Upper lobe of left lung (tissue), 6 donors: ENCODE data around the gene TMEM87A. TPM values are rescaled to one million over a fixed set of nuclear protein-coding genes. Genes with fewer than 3 reads are reported as not detected.

ENCODE experiments used
- ATAC-seq, 2 donors: fragments of 200-7000 bp; cut with Tn5 transposase; one replicate each; pipeline ENCODE4 v1.9.1; 2022; ENCODE audit warnings: mild to moderate bottlenecking in 2 of 2, moderate library complexity in 2 of 2; ENCODE audit not compliant: low FRiP score in 2 of 2
- DNase-seq, 2 donors: peaks; one replicate each; pipeline ENCODE4 v3.0.0-alpha.2; 2019 to 2020
- H3K27ac ChIP-seq, 4 donors: fragments of 200-600 bp; sonication (generic); one replicate each; pipeline ENCODE4 v1.5.1; 2016 to 2019
- H3K27me3 ChIP-seq, 4 donors: fragments of 200-600 bp; sonication (generic); one replicate each; pipeline ENCODE4 v1.5.1; 2017 to 2019
- H3K36me3 ChIP-seq, 4 donors: fragments of 200-600 bp; sonication (generic); one replicate each; pipeline ENCODE4 v1.5.1; 2016 to 2019
- H3K4me1 ChIP-seq, 4 donors: fragments of 200-600 bp; sonication (generic); one replicate each; pipeline ENCODE4 v1.5.1; 2018 to 2019
- H3K4me3 ChIP-seq, 4 donors: fragments of 200-600 bp; sonication (generic); one replicate each; pipeline ENCODE4 v1.5.1; 2017 to 2019; ENCODE audit warnings: mild to moderate bottlenecking in 2 of 4, moderate library complexity in 1 of 4
- H3K9me3 ChIP-seq, 4 donors: fragments of 200-600 bp; sonication (generic); one replicate each; pipeline ENCODE4 v1.5.1; 2018 to 2019
- CTCF ChIP-seq, 6 experiments: fragments of 450-650 bp in 4 of 6; fragments of 200-600 bp in 2 of 6; sonication (generic) in 2 of 6; IDR thresholded peaks; one replicate each; pipeline ENCODE4 v1.5.1; 2016 to 2019; ENCODE audit warnings: antibody characterized with exemption in 6 of 6
- EP300 ChIP-seq, 4 donors: sonication (generic); formaldehyde crosslinking; IDR thresholded peaks; one replicate each; pipeline ENCODE4 v1.5.1; 2017; ENCODE audit warnings: antibody characterized with exemption in 4 of 4, control low read depth in 2 of 4
- POLR2A ChIP-seq, 4 donors: fragments of 450-650 bp; IDR thresholded peaks; one replicate each; pipeline ENCODE4 v1.5.1; 2016 to 2017; ENCODE audit warnings: antibody characterized with exemption in 4 of 4, mild to moderate bottlenecking in 2 of 4
- POLR2AphosphoS5 ChIP-seq, 2 donors: sonication (generic); formaldehyde crosslinking; IDR thresholded peaks; one replicate each; pipeline ENCODE4 v1.5.1; 2017; ENCODE audit warnings: antibody characterized with exemption in 2 of 2
- WGBS, 2 donors: methylation state at CpG; one replicate each; pipeline ENCODE4 v1.1.5; 2017 to 2018; 5-methylcytosine and 5-hydroxymethylcytosine counted together
- total RNA-seq, 6 donors: library from RNA; depleted of rRNA in 4 of 6; stranded (reverse); fragments of >200 nt in 4 of 6; gene quantifications; one replicate each; pipeline versions ENCODE4 v1.1.0 to v1.2.1, GENCODE V29; 2016 to 2021
- donor health status: DM: no; HTN: no; CAD: no; lungs with moderate emphysema.
- donor health status: DM: no; HTN: yes; CAD: no; lungs with severe emphysema.

Gene TMEM87A
- total RNA-seq, 6 donors from 2014 or later, result 50.2 to 242 (median 119) TPM

GRCh38 chr15:42286445-42287029, 13.3 kb upstream of the TMEM87A start:
- Histone ChIP-seq H3K27ac (peak overlapping the region in 1 of 4 donors; percentile 10), H3K9me3 (no peaks in the 10 kb centered on the region), H3K4me3 (no peak overlapping the region), H3K36me3 (peaks cover 6 to 47% (median 22%) of the 10 kb centered on the region in 4 donors), H3K4me1 (peaks cover 0 to 20% (median 7%) of the 10 kb centered on the region in 4 donors), H3K27me3 (no peaks in the 10 kb centered on the region)
- TF ChIP-seq CTCF (IDR thresholded peaks at IDR 0.05) (no peak), EP300 (IDR thresholded peaks at IDR 0.05) (peak in 1 of 4 donors; percentile 32)
- 61 to 64% methylated on average over 4 of the region's 4 CpGs for WGBS, 2 donors
- DNase-seq, result no peak
- no peak for ATAC-seq

GRCh38 chr15:42285034-42285433, 11.8 kb upstream of the TMEM87A start:
- DNase-seq (peak in 1 of 2 donors; percentile 25), ATAC-seq (no peak)
- 52 to 57% methylated on average over 1 of the region's 1 CpG for WGBS, 2 donors
- Histone ChIP-seq H3K27me3 (no peaks in the 10 kb centered on the region), H3K4me1 (peaks cover 0 to 20% (median 7%) of the 10 kb centered on the region in 4 donors), H3K9me3 (no peaks in the 10 kb centered on the region), H3K4me3 (no peak overlapping the region), H3K27ac (peak overlapping the region in 3 of 4 donors; percentile 42 to 62 (median 61)), H3K36me3 (peaks cover 11 to 59% (median 25%) of the 10 kb centered on the region in 4 donors)
- TF ChIP-seq CTCF (IDR thresholded peaks at IDR 0.05), result no peak
- no peak for TF ChIP-seq POLR2A (IDR thresholded peaks at IDR 0.05)

- Histone ChIP-seq H3K4me3 (no peak overlapping the region), H3K36me3 (peaks cover 11 to 62% (median 27%) of the 10 kb centered on the region in 4 donors), H3K27me3 (no peaks in the 10 kb centered on the region), H3K4me1 (peaks cover 0 to 20% (median 7%) of the 10 kb centered on the region in 4 donors), H3K27ac (peak overlapping the region in 1 of 4 donors; percentile 61), H3K9me3 (no peaks in the 10 kb centered on the region)
- DNase-seq (no peak), ATAC-seq (no peak)
- TF ChIP-seq CTCF (IDR thresholded peaks at IDR 0.05), result no peak
- TF ChIP-seq EP300 (IDR thresholded peaks at IDR 0.05), result no peak
- TF ChIP-seq POLR2AphosphoS5 (IDR thresholded peaks at IDR 0.05), result no peak
- no peak for TF ChIP-seq POLR2A (IDR thresholded peaks at IDR 0.05)
Measured at GRCh38 chr15:42284551-42284950, 11.3 kb upstream of the TMEM87A start.

GRCh38 chr15:42283671-42284070, 10.4 kb upstream of the TMEM87A start:
- H3K27me3 ChIP-seq, result no peaks in the 10 kb centered on the region
- no peaks in the 10 kb centered on the region for H3K9me3 ChIP-seq
- no peak overlapping the region for H3K27ac ChIP-seq
- WGBS, 2 donors, result 83 to 98% methylated on average over 2 to 3 of the region's 3 CpGs
- peaks cover 11 to 63% (median 28%) of the 10 kb centered on the region in 4 donors for H3K36me3 ChIP-seq
- peaks cover 0 to 20% (median 8%) of the 10 kb centered on the region in 4 donors for H3K4me1 ChIP-seq
- DNase-seq (no peak), ATAC-seq (no peak)
- H3K4me3 ChIP-seq, result no peak overlapping the region
- no peak for TF ChIP-seq POLR2A (IDR thresholded peaks at IDR 0.05)
- TF ChIP-seq EP300 (IDR thresholded peaks at IDR 0.05), result no peak
- TF ChIP-seq POLR2AphosphoS5 (IDR thresholded peaks at IDR 0.05), result no peak
- no peak for TF ChIP-seq CTCF (IDR thresholded peaks at IDR 0.05)

GRCh38 chr15:42282926-42283325, 9.7 kb upstream of the TMEM87A start:
- Histone ChIP-seq H3K27me3 (no peaks in the 10 kb centered on the region), H3K36me3 (peaks cover 11 to 64% (median 29%) of the 10 kb centered on the region in 4 donors), H3K4me3 (no peak overlapping the region), H3K27ac (peak overlapping the region in 1 of 4 donors; percentile 16), H3K9me3 (no peaks in the 10 kb centered on the region), H3K4me1 (peaks cover 0 to 20% (median 8%) of the 10 kb centered on the region in 4 donors)
- ATAC-seq (no peak), DNase-seq (no peak)
- TF ChIP-seq POLR2AphosphoS5 (IDR thresholded peaks at IDR 0.05), result no peak
- TF ChIP-seq CTCF (IDR thresholded peaks at IDR 0.05), result no peak
- TF ChIP-seq POLR2A (IDR thresholded peaks at IDR 0.05), result no peak
- TF ChIP-seq EP300 (IDR thresholded peaks at IDR 0.05), result no peak
- 60 to 67% methylated on average over 5 of the region's 5 CpGs for WGBS, 2 donors
